HG02588 (cell line): ENCODE measurements around the gene EVL.
"Not testable (repeated sequence)": the region's sequence is repeated elsewhere in the genome, so short reads cannot be mapped to it uniquely, and the experiment has no call there.

Experiments
- ATAC-seq: cut with Tn5 transposase; IDR thresholded peaks from one replicate; pipeline ENCODE4 v1.9.1; 2021; ENCODE audit warnings: mild to moderate bottlenecking, moderate library complexity; ENCODE audit not compliant: unreplicated experiment

The EVL gene

DNA sequence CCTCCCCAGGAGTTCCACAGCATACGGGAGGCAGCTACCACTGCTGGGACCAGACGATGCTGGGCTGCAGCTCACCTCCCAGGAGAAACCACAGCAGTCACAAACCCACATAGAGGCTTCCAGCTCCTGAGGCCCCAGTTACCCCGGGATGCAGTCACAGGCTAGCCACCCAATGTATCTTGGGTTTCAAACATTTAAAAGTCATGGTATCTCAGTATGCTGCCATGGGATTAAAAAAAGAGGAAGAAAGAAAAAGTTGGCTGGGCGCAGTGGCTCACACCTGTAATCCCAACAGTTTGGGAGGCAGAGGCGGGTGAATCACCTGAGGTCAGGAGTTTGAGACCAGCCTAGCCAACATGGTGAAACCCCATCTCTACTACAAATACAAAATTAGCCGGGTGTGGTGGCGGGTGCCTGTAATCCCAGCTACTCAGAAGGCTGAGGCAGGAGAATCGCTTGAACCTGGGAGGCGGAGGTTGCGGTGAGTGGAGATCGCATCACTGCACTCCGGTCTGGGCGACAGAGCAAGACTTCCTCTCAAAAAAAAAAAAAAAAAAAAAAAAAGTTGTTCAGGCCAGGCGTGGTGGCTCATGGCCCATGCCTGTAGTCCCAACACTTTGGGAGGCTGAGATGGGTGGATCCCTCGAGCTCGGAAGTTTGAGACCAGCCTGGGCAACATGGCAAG, 92.5 kb downstream of the EVL start:
- not testable (repeated sequence) for ATAC-seq

- no peak for ATAC-seq
These were observed 93.4 kb downstream of the EVL start for GRCh38 chr14:100158566-100159093.

- ATAC-seq = peak; percentile 41
These were observed 94.1 kb downstream of the EVL start, which contains the start of gene DEGS2 for GRCh38 chr14:100159094-100159864. TSS of gene DEGS2 (minus strand) at chr14:100159645. CDS start at chr14:100159587, 58 bp downstream.

GRCh38 chr14:100159865-100160533, 94.8 kb downstream of the EVL start:
- no peak for ATAC-seq

GRCh38 chr14:100160534-100160916, 95.3 kb downstream of the EVL start:
- no peak for ATAC-seq

- ATAC-seq = no peak
These were observed 100.2 kb downstream of the EVL start for GRCh38 chr14:100165376-100165775.

- ATAC-seq = no peak
These were observed 100.7 kb downstream of the EVL start for GRCh38 chr14:100165831-100166440.

- no peak for ATAC-seq
These were observed 103.3 kb downstream of the EVL start for GRCh38 chr14:100168506-100168905.

DNA sequence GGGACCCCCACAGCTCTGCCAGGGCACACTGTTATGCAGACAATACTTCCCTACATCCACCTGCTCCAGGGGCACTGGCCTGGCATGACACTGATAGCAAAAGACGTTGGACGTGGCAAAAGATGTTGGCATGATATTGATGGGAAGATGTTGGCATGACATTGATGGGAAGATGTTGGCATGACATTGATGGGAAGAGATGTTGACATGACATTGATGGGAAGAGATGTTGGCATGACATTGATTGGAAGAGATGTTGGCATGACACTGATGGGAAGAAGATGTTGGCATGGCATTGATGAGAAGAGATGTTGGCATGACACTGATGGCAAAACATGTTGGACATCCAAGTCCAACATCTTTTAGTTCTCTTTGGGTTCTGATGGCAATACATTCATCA, 105.7 kb downstream of the EVL start:
- no peak for ATAC-seq

DNA sequence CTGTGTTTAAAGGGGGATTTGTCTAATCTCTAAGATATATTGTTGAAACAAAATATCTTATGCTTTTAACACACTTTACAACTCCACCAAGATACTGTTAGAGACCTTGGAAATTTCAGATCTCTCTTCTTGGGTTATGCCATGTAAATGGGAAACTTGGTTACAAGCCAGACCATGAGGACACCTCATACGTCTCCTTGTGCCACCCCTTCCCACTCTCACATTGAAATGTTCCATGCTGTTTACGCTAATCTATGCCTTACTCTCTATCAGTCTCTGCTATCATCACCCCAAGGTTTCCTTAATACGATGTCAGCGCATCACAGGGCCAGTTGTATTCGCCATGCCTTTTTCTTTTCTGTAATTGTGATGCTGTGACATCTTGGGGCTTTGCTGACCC, 107.6 kb downstream of the EVL start:
- ATAC-seq = no peak

GRCh38 chr14:100173353-100173752, 108.1 kb downstream of the EVL start:
- ATAC-seq = no peak

GRCh38 chr14:100176811-100177327, 111.6 kb downstream of the EVL start:
- no peak for ATAC-seq

GRCh38 chr14:100178691-100179090, 113.5 kb downstream of the EVL start:
- ATAC-seq = no peak

- ATAC-seq = not testable (repeated sequence)
These were observed 115.4 kb downstream of the EVL start for GRCh38 chr14:100180671-100181070.

- not testable (repeated sequence) for ATAC-seq
These were observed 116.8 kb downstream of the EVL start for GRCh38 chr14:100181876-100182551.

DNA sequence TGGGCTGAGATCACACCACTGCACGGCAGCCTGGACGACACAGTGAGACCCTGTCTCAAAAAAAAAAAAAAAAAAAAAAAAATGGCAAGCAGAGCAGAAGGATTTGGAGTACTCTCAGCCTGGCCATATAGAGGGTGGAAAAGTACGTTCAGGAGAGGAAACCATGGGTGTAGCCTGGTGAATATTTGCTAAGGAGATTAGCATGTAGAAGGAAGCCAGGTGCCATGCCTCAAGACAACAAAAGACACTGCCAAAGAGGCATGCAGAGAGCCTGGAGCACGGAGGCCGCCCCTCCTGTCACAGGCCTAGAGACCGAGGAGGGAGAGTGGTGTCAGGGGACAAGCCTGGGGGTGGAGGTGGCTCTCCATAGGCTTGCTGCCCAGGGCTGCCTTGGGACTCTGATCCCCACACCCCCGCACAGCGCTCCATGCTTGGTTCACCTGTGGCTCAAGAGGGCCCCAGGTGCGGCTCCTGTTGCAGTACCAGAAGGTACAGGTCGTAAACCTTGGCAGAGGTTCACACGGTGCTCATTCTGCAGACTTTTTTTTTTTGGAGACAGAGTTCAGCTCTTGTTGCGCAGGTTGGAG, 122.1 kb downstream of the EVL start:
- no peak for ATAC-seq

- ATAC-seq = no peak
These were observed 123.3 kb downstream of the EVL start for GRCh38 chr14:100188392-100189030.

DNA sequence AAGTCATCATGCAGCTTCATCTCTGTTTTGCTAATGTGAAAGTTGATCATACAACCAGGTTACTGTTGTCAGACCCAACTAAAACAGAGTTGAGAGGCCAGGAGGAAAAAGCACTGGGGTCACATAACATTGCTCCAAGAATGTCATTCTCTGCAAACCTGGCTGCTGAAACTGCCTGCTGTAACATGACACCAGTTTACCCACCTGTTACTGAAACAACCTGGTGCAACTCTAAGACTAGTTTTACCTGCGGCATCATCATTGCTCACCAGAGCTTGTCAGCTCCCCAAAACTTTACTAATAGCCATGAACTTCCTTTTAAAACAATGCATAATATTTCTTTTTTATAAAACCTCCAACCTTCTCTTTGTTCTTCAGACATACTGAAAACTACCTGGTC, 124.9 kb downstream of the EVL start:
- no peak for ATAC-seq

DNA sequence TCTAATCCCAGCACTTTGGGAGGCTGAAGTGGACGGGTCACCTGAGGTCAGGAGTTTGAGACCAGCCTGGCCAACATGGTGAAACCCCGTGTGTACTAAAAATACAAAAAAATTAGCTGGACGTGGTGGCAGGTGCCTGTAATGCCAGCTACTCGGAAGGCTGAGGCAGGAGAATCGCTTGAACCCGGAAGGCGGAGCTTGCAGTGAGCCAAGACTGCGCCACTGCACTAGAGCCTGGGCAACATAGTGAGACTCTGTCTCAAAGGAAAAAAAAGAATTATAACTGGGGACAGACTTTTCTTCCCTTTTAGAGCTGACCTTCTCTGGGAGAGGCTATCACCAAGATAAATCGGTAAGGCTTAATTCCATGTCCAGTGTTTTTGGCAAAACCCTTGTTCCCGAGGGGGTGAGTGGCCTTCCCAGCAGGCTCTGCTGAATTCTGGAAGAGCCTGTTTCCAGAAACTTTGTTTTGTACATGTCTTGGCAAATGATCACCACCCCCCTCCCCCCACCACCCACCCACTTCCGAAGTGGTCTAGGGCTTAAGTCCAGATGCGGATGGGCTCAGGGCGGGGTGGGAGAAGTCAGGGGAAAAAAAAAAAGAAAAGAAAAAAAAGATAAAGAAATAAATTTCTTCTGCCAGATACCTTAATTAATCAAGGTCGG, 126.5 kb downstream of the EVL start:
- ATAC-seq = no peak
